H9 (cell line): ENCODE measurements around the gene PLIN3. TPM values are rescaled to one million over a fixed set of nuclear protein-coding genes. Genes with fewer than 3 reads are reported as not detected.
A peak's percentile ranks its signal among the peaks of the same experiment; 100 is the strongest.
"Not testable (repeated sequence)": the region's sequence is repeated elsewhere in the genome, so short reads cannot be mapped to it uniquely, and the experiment has no call there.

Experiments used
- DNase-seq: peaks from one replicate; pipeline ENCODE4 v3.0.0-alpha.2; 2017
- H2AFZ ChIP-seq: one replicate; pipeline ENCODE4 v1.6.1; 2013; ENCODE audit warnings: mild to moderate bottlenecking, low read length, control low read depth, moderate library complexity
- H2AK5ac ChIP-seq: 2 replicates; pipeline ENCODE4 v1.6.1; 2013; ENCODE audit warnings: low read length, control low read depth, mixed read lengths; ENCODE audit not compliant: insufficient read length
- H2BK120ac ChIP-seq: one replicate; pipeline ENCODE4 v1.6.1; 2013; ENCODE audit warnings: low read depth, mild to moderate bottlenecking, low read length, control low read depth, inconsistent platforms; ENCODE audit not compliant: poor library complexity, severe bottlenecking
- H2BK12ac ChIP-seq: 2 replicates; pipeline ENCODE4 v1.6.1; 2013; ENCODE audit warnings: low read length, control low read depth, mixed read lengths, low read depth; ENCODE audit not compliant: insufficient read length
- H2BK15ac ChIP-seq: 2 replicates; pipeline ENCODE4 v1.6.1; 2013; ENCODE audit warnings: low read depth, low read length, control low read depth
- H2BK20ac ChIP-seq: one replicate; pipeline ENCODE4 v1.6.1; 2013; ENCODE audit warnings: low read depth, mild to moderate bottlenecking, low read length, control low read depth, inconsistent platforms; ENCODE audit not compliant: poor library complexity, severe bottlenecking
- H2BK5ac ChIP-seq: 2 replicates; pipeline ENCODE4 v1.6.1; 2013; ENCODE audit warnings: low read length, control low read depth, mixed read lengths; ENCODE audit not compliant: insufficient read length
- H3K14ac ChIP-seq: 2 replicates; pipeline ENCODE4 v1.6.1; 2013; ENCODE audit warnings: low read length, control low read depth; ENCODE audit not compliant: insufficient read depth
- H3K18ac ChIP-seq: 2 replicates; pipeline ENCODE4 v1.6.1; 2013; ENCODE audit warnings: low read depth, mild to moderate bottlenecking, mixed read lengths, low read length, control low read depth; ENCODE audit not compliant: insufficient read length
- H3K23ac ChIP-seq: 2 replicates; pipeline ENCODE4 v1.6.1; 2013; ENCODE audit warnings: low read length, control low read depth, mixed read lengths, low read depth; ENCODE audit not compliant: insufficient read length
- H3K23me2 ChIP-seq: 2 replicates; pipeline ENCODE4 v1.6.1; 2013; ENCODE audit warnings: low read depth, mild to moderate bottlenecking, mixed read lengths, low read length, control low read depth; ENCODE audit not compliant: insufficient read length, poor library complexity, severe bottlenecking
- H3K27ac ChIP-seq: 2 replicates; pipeline ENCODE4 v1.5.1; 2013; ENCODE audit warnings: low read length, control low read depth, mixed read lengths, low read depth; ENCODE audit not compliant: insufficient read length
- H3K27me3 ChIP-seq: 2 replicates; pipeline ENCODE4 v1.6.1; 2013; ENCODE audit warnings: low read length, control low read depth, inconsistent platforms; ENCODE audit not compliant: insufficient read depth
- H3K4ac ChIP-seq: 2 replicates; pipeline ENCODE4 v1.6.1; 2013; ENCODE audit warnings: low read depth, mild to moderate bottlenecking, control low read depth, inconsistent platforms, low read length, moderate library complexity
- H3K4me1 ChIP-seq: 2 replicates; pipeline ENCODE4 v1.6.1; 2013; ENCODE audit warnings: low read length, control low read depth, inconsistent platforms; ENCODE audit not compliant: insufficient read depth
- H3K4me2 ChIP-seq: 2 replicates; pipeline ENCODE4 v1.6.1; 2013; ENCODE audit warnings: low read length, control low read depth, mixed read lengths; ENCODE audit not compliant: insufficient read length, insufficient read depth
- H3K56ac ChIP-seq: 2 replicates; pipeline ENCODE4 v1.6.1; 2013; ENCODE audit warnings: low read depth, mild to moderate bottlenecking, mixed read lengths, low read length, control low read depth; ENCODE audit not compliant: insufficient read length
- H3K79me1 ChIP-seq: 2 replicates; pipeline ENCODE4 v1.6.1; 2013; ENCODE audit warnings: low read depth, mild to moderate bottlenecking, moderate library complexity, low read length, control low read depth, inconsistent platforms; ENCODE audit not compliant: insufficient read depth, poor library complexity, severe bottlenecking
- H3K79me2 ChIP-seq: 2 replicates; pipeline ENCODE4 v1.6.1; 2013; ENCODE audit warnings: low read length, control low read depth, inconsistent platforms; ENCODE audit not compliant: insufficient read depth
- H3K9ac ChIP-seq: 2 replicates; pipeline ENCODE4 v1.6.1; 2013; ENCODE audit warnings: low read length, control low read depth, mixed read lengths; ENCODE audit not compliant: insufficient read length; ENCODE audit errors: extremely low read depth
- H3K9me3 ChIP-seq: one replicate; pipeline ENCODE4 v1.6.1; 2013; ENCODE audit warnings: low read depth, low read length, inconsistent platforms; ENCODE audit not compliant: control insufficient read depth
- H3T11ph ChIP-seq: one replicate; pipeline ENCODE4 v1.6.1; 2013; ENCODE audit warnings: mild to moderate bottlenecking, low read length, control low read depth, inconsistent platforms
- H4K20me1 ChIP-seq: one replicate; pipeline ENCODE4 v1.6.1; 2013; ENCODE audit not compliant: control insufficient read depth, insufficient read length, insufficient read depth
- H4K5ac ChIP-seq: 2 replicates; pipeline ENCODE4 v1.6.1; 2013; ENCODE audit warnings: low read depth, mild to moderate bottlenecking, mixed read lengths, low read length, control low read depth; ENCODE audit not compliant: insufficient read length
- H4K8ac ChIP-seq: replicated peaks from 2 replicates; pipeline ENCODE4 v1.6.1; 2013; ENCODE audit warnings: low read length, control low read depth, mixed read lengths, low read depth; ENCODE audit not compliant: insufficient read length
- H4K91ac ChIP-seq: 2 replicates; pipeline ENCODE4 v1.6.1; 2013; ENCODE audit warnings: low read depth, mild to moderate bottlenecking, moderate library complexity, mixed read lengths, low read length, control low read depth; ENCODE audit not compliant: insufficient read length
- H3K27ac Mint-ChIP-seq, 3 experiments: 2 replicates in 2 of 3; 3 replicates in 1 of 3; pipeline ENCODE4 v1.8.0; 2020 to 2021; ENCODE audit warnings: mixed read lengths in 3 of 3, mild to moderate bottlenecking in 1 of 3, moderate library complexity in 1 of 3
- H3K27me3 Mint-ChIP-seq: 2 replicates; pipeline ENCODE4 v1.8.0; 2021; ENCODE audit warnings: low read depth, mild to moderate bottlenecking, moderate library complexity, mixed read lengths
- H3K36me3 Mint-ChIP-seq, 3 experiments: 2 replicates in 2 of 3; 3 replicates in 1 of 3; pipeline ENCODE4 v1.8.0; 2020 to 2021; ENCODE audit warnings: low read depth in 3 of 3, mixed read lengths in 3 of 3; ENCODE audit not compliant: insufficient read depth in 1 of 3
- H3K4me1 Mint-ChIP-seq, 2 experiments: 2 replicates each; pipeline ENCODE4 v1.8.0; 2020; ENCODE audit warnings: mixed read lengths in 2 of 2
- H3K4me3 Mint-ChIP-seq, 2 experiments: 2 replicates in 1 of 2; 3 replicates in 1 of 2; pipeline ENCODE4 v1.8.0; 2020 to 2021; ENCODE audit warnings: mild to moderate bottlenecking in 2 of 2, mixed read lengths in 2 of 2, moderate library complexity in 1 of 2
- H3K9me3 Mint-ChIP-seq, 2 experiments: 2 replicates in 1 of 2; 3 replicates in 1 of 2; pipeline ENCODE4 v1.8.0; 2020; ENCODE audit warnings: mild to moderate bottlenecking in 2 of 2, mixed read lengths in 2 of 2, moderate library complexity in 1 of 2
- WGBS: extraction: QIAGEN DNeasy Blood & Tissue Kit; methylation state at CpG from one replicate; pipeline ENCODE4 v1.1.7; 2013; ENCODE audit warnings: missing lambda C conversion rate, low lambda C conversion rate, mixed read lengths; ENCODE audit not compliant: insufficient read length; ENCODE audit errors: extremely low coverage; 5-methylcytosine and 5-hydroxymethylcytosine counted together
- total RNA-seq: library from RNA; stranded (reverse); gene quantifications from 2 replicates; pipeline ENCODE4 v1.2.1, GENCODE V29; 2021
- TF ChIP-seq, protein P1 (sequence below): fragments of 200-600 bp; sonication (generic); conservative IDR thresholded peaks from 3 replicates; pipeline ENCODE4 v1.8.0; 2021; ENCODE audit warnings: antibody characterized with exemption, mild to moderate bottlenecking

Gene PLIN3
- total RNA-seq, 1 experiment from 2014 or later: 61.8 TPM

DNA sequence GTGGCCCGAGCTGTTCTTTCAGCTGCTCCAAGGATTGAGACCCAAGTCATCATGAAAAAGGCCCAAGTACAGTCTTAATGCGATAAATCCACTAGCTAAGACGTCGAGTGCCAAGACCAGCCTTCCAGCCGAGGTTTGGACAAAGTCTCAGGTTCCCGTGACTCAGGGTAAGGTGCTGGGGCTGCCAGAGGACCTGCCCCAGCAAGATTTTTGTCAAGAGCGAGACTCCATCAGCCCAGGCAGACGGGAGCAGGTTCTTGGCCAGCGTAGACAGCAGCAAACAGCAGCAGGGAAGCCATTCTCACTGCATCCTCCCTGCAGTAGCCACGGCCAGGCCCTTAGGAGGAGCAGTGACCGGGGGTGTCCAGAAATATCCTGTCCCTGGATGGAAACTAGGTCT lies 72.5 kb downstream of the PLIN3 start:
- Histone ChIP-seq H3T11ph (no peak overlapping the region), H2BK120ac (no peak overlapping the region), H3K56ac (no peak overlapping the region), H2AFZ (no peak overlapping the region), H4K20me1 (no peaks in the 10 kb centered on the region), H4K8ac (no peak overlapping the region), H3K79me1 (no peaks in the 10 kb centered on the region), H3K79me2 (peaks cover 2% of the 10 kb centered on the region; the same call in 1 of the 2 replicates), H3K23ac (no peak overlapping the region), H4K5ac (no peak overlapping the region), H3K23me2 (no peaks in the 10 kb centered on the region), H2AK5ac (no peak overlapping the region), H3K27me3 (no peaks in the 10 kb centered on the region), H2BK5ac (no peak overlapping the region), H3K27ac (no peak overlapping the region), H2BK12ac (no peak overlapping the region), H3K9ac (no peak overlapping the region), H3K14ac (no peak overlapping the region), H3K18ac (no peak overlapping the region), H4K91ac (no peak overlapping the region), H3K4ac (no peak overlapping the region), H3K4me1 (no peaks in the 10 kb centered on the region), H2BK20ac (no peak overlapping the region), H3K9me3 (no peaks in the 10 kb centered on the region), H3K4me2 (no peak overlapping the region), H2BK15ac (no peak overlapping the region)
- Mint-ChIP-seq H3K4me3 (no peak overlapping the region; a peak in 2 of 5 replicates), H3K36me3 (peaks cover 11 to 54% (median 47%) of the 10 kb centered on the region in 3 experiments; a peak in 6 of 7 replicates), H3K27me3 (no peaks in the 10 kb centered on the region), H3K9me3 (no peaks in the 10 kb centered on the region), H3K27ac (no peak overlapping the region; a peak in 1 of 7 replicates), H3K4me1 (peaks cover 2 to 12% of the 10 kb centered on the region in 2 experiments; a peak in 3 of 4 replicates)
- no peak for DNase-seq
- TF ChIP-seq, protein P1, sequence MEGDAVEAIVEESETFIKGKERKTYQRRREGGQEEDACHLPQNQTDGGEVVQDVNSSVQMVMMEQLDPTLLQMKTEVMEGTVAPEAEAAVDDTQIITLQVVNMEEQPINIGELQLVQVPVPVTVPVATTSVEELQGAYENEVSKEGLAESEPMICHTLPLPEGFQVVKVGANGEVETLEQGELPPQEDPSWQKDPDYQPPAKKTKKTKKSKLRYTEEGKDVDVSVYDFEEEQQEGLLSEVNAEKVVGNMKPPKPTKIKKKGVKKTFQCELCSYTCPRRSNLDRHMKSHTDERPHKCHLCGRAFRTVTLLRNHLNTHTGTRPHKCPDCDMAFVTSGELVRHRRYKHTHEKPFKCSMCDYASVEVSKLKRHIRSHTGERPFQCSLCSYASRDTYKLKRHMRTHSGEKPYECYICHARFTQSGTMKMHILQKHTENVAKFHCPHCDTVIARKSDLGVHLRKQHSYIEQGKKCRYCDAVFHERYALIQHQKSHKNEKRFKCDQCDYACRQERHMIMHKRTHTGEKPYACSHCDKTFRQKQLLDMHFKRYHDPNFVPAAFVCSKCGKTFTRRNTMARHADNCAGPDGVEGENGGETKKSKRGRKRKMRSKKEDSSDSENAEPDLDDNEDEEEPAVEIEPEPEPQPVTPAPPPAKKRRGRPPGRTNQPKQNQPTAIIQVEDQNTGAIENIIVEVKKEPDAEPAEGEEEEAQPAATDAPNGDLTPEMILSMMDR: no peak
- no CpG with 5 or more reads among the region's 11 CpGs for WGBS

DNA sequence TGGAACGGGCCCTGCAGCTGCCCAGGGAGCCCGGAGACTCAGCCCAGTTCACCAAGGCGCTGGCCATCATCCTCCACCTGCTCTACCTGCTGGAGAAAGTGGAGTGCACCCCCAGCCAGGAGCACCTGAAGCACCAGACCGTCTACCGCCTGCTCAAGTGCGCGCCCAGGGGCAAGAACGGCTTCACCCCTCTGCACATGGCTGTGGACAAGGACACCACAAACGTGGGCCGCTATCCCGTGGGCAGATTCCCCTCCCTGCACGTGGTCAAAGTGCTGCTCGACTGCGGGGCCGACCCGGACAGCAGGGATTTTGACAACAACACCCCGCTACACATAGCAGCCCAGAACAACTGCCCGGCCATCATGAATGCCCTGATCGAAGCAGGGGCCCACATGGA lies 74.2 kb downstream of the PLIN3 start:
- not testable (repeated sequence) for H3K4me2 ChIP-seq

More for the DNA sequence above, 74.2 kb downstream of the PLIN3 start:
- H3K79me2 ChIP-seq, H2AK5ac ChIP-seq, H2AFZ ChIP-seq, H3K79me1 ChIP-seq, H4K8ac ChIP-seq, H3K27ac ChIP-seq, H3K23ac ChIP-seq, H3K27me3 ChIP-seq, H4K91ac ChIP-seq, H3K18ac ChIP-seq, H3K14ac ChIP-seq, H3K9me3 ChIP-seq, H3K4ac ChIP-seq, H3K9me3 Mint-ChIP-seq, H2BK120ac ChIP-seq, H3K23me2 ChIP-seq, H3K56ac ChIP-seq, H2BK20ac ChIP-seq, H3K9ac ChIP-seq, DNase-seq, H2BK5ac ChIP-seq, H3K4me1 ChIP-seq, H4K20me1 ChIP-seq, H4K5ac ChIP-seq, H2BK15ac ChIP-seq, H3T11ph ChIP-seq, H2BK12ac ChIP-seq, H3K27me3 Mint-ChIP-seq: not testable (repeated sequence)
- H3K36me3 Mint-ChIP-seq: peaks cover 9 to 47% (median 42%) of the 10 kb centered on the region in 3 experiments; a peak in 6 of 7 replicates
- peak overlapping the region; percentile 73 to 86 for H3K4me3 Mint-ChIP-seq
- H3K4me1 Mint-ChIP-seq: peaks cover 2 to 12% of the 10 kb centered on the region in 2 experiments; a peak in 3 of 4 replicates
- WGBS: no CpG with 5 or more reads among the region's 19 CpGs
- peak overlapping the region in 1 of 3 experiments; percentile 59; a peak in 1 of 7 replicates for H3K27ac Mint-ChIP-seq
